Neuronal stem cell (in vitro differentiated cells): ENCODE results near the gene MAPK10.

Experiments used
- DNase-seq: peaks from one replicate; pipeline ENCODE4 v3.0.0-alpha.2; 2013; ENCODE audit warnings: low spot score
- H2AFZ ChIP-seq: one replicate; pipeline ENCODE4 v1.6.1; 2013; ENCODE audit warnings: mild to moderate bottlenecking, low read length, inconsistent platforms
- H2AK5ac ChIP-seq: 2 replicates; pipeline ENCODE4 v1.6.1; 2013; ENCODE audit warnings: low read depth, mild to moderate bottlenecking, inconsistent platforms, low read length, moderate library complexity, mixed read lengths
- H2BK120ac ChIP-seq: 2 replicates; pipeline ENCODE4 v1.6.1; 2013; ENCODE audit warnings: low read depth, mild to moderate bottlenecking, inconsistent platforms, low read length, moderate library complexity, mixed read lengths
- H2BK12ac ChIP-seq: one replicate; pipeline ENCODE4 v1.6.1; 2013; ENCODE audit warnings: low read length, inconsistent platforms
- H2BK15ac ChIP-seq: 2 replicates; pipeline ENCODE4 v1.6.1; 2013; ENCODE audit warnings: mild to moderate bottlenecking, low read length, inconsistent platforms, mixed read lengths
- H2BK5ac ChIP-seq: one replicate; pipeline ENCODE4 v1.6.1; 2013; ENCODE audit warnings: inconsistent platforms, mild to moderate bottlenecking, low read length, moderate library complexity
- H3K14ac ChIP-seq: one replicate; pipeline ENCODE4 v1.6.1; 2013; ENCODE audit warnings: low read length, inconsistent platforms
- H3K18ac ChIP-seq: 2 replicates; pipeline ENCODE4 v1.6.1; 2013; ENCODE audit warnings: low read length, inconsistent platforms
- H3K23ac ChIP-seq: 2 replicates; pipeline ENCODE4 v1.6.1; 2013; ENCODE audit warnings: low read depth, mild to moderate bottlenecking, mixed read lengths, low read length, inconsistent platforms; ENCODE audit not compliant: poor library complexity
- H3K27ac ChIP-seq: replicated peaks from 3 replicates; pipeline ENCODE4 v1.5.1; 2013; ENCODE audit warnings: low read length, inconsistent platforms
- H3K27me3 ChIP-seq, 3 experiments: 2 replicates each; pipeline ENCODE4 v1.6.1; 2013; ENCODE audit warnings: low read length in 3 of 3, mild to moderate bottlenecking in 2 of 3, inconsistent platforms in 1 of 3, low read depth in 1 of 3, mixed read lengths in 1 of 3, moderate library complexity in 1 of 3; ENCODE audit not compliant: control insufficient read depth in 3 of 3, insufficient read depth in 3 of 3
- H3K36me3 ChIP-seq, 2 donors: replicated peaks in 1 of 2; 2 replicates each; pipeline ENCODE4 v1.6.1; 2013; ENCODE audit warnings: low read length in 2 of 2; ENCODE audit not compliant: control insufficient read depth in 2 of 2, insufficient read depth in 2 of 2
- H3K4ac ChIP-seq: 2 replicates; pipeline ENCODE4 v1.6.1; 2013; ENCODE audit warnings: inconsistent platforms, mild to moderate bottlenecking, low read length, moderate library complexity
- H3K4me1 ChIP-seq, 2 donors: 1 replicate in 1 of 2; 2 replicates in 1 of 2; pipeline ENCODE4 v1.6.1; 2013; ENCODE audit warnings: low read length in 2 of 2, low read depth in 1 of 2; ENCODE audit not compliant: control insufficient read depth in 2 of 2, insufficient read depth in 1 of 2
- H3K4me2 ChIP-seq: one replicate; pipeline ENCODE4 v1.6.1; 2013; ENCODE audit warnings: mild to moderate bottlenecking, low read length, inconsistent platforms; ENCODE audit not compliant: insufficient read depth, poor library complexity, severe bottlenecking
- H3K4me3 ChIP-seq, 2 donors: 2 replicates each; pipeline ENCODE4 v1.5.1; 2013; ENCODE audit warnings: low read length in 2 of 2, mild to moderate bottlenecking in 2 of 2, inconsistent platforms in 1 of 2, moderate library complexity in 1 of 2
- H3K79me1 ChIP-seq: one replicate; pipeline ENCODE4 v1.6.1; 2013; ENCODE audit warnings: low read depth, mild to moderate bottlenecking, inconsistent platforms, low read length, moderate library complexity
- H3K9ac ChIP-seq: one replicate; pipeline ENCODE4 v1.6.1; 2013; ENCODE audit warnings: mild to moderate bottlenecking, low read depth, low read length, inconsistent platforms; ENCODE audit not compliant: poor library complexity
- H3K9me3 ChIP-seq, 2 donors: replicated peaks in 1 of 2; 2 replicates each; pipeline versions ENCODE3 to v1.6.1; 2013; ENCODE audit warnings: low read length in 2 of 2, mild to moderate bottlenecking in 2 of 2, inconsistent platforms in 1 of 2, low read depth in 1 of 2, mixed read lengths in 1 of 2, moderate library complexity in 1 of 2; ENCODE audit not compliant: control insufficient read depth in 2 of 2, insufficient read depth in 1 of 2
- H4K8ac ChIP-seq: one replicate; pipeline ENCODE4 v1.6.1; 2013; ENCODE audit warnings: low read depth, mild to moderate bottlenecking, inconsistent platforms, low read length, moderate library complexity
- H4K91ac ChIP-seq: one replicate; pipeline ENCODE4 v1.6.1; 2013; ENCODE audit warnings: low read length, low read depth, mild to moderate bottlenecking, inconsistent platforms; ENCODE audit not compliant: poor library complexity
- WGBS, 2 donors: extraction: QIAGEN DNeasy Blood & Tissue Kit; methylation state at CpG; one replicate each; pipeline ENCODE4 v1.1.7; 2013; ENCODE audit warnings: missing lambda C conversion rate in 2 of 2, mixed read lengths in 1 of 2; ENCODE audit not compliant: insufficient read length in 2 of 2, insufficient replicate concordance in 1 of 2; ENCODE audit errors: extremely low coverage in 2 of 2; 5-methylcytosine and 5-hydroxymethylcytosine counted together

The MAPK10 gene

GRCh38 chr4:86055898-86056297 is 304.0 kb downstream of the MAPK10 start:
- Histone ChIP-seq H2BK15ac (no peak overlapping the region), H3K36me3 (peaks cover 0 to 97% of the 10 kb centered on the region in 2 donors), H3K4me3 (no peak overlapping the region), H2BK120ac (no peak overlapping the region), H3K4me1 (no peaks in the 10 kb centered on the region), H3K9ac (no peak overlapping the region), H3K27me3 (no peaks in the 10 kb centered on the region), H3K4me2 (no peak overlapping the region), H3K18ac (no peak overlapping the region), H2BK12ac (no peak overlapping the region), H2BK5ac (no peak overlapping the region), H2AK5ac (no peak overlapping the region), H3K14ac (no peak overlapping the region), H4K91ac (no peak overlapping the region), H3K27ac (no peak overlapping the region), H2AFZ (no peak overlapping the region), H3K79me1 (no peaks in the 10 kb centered on the region), H3K23ac (no peak overlapping the region), H4K8ac (no peak overlapping the region), H3K9me3 (peaks cover 0 to 3% of the 10 kb centered on the region in 2 donors), H3K4ac (no peak overlapping the region)
- DNase-seq: no peak
- no CpG with 5 or more reads among the region's 1 CpG for WGBS, 2 donors

GRCh38 chr4:86054286-86055032 is 305.4 kb downstream of the MAPK10 start:
- Histone ChIP-seq H2BK15ac (no peak overlapping the region), H3K14ac (no peak overlapping the region), H3K36me3 (peaks cover 0 to 97% of the 10 kb centered on the region in 2 donors), H2BK5ac (no peak overlapping the region), H2AK5ac (no peak overlapping the region), H2BK120ac (no peak overlapping the region), H3K23ac (no peak overlapping the region), H3K9me3 (peaks cover 0 to 3% of the 10 kb centered on the region in 2 donors), H3K4me2 (no peak overlapping the region), H3K4ac (no peak overlapping the region), H3K18ac (no peak overlapping the region), H3K4me1 (no peaks in the 10 kb centered on the region), H2BK12ac (no peak overlapping the region), H4K8ac (no peak overlapping the region), H3K27me3 (no peaks in the 10 kb centered on the region), H3K9ac (no peak overlapping the region), H3K27ac (no peak overlapping the region), H4K91ac (no peak overlapping the region), H3K4me3 (no peak overlapping the region), H3K79me1 (no peaks in the 10 kb centered on the region), H2AFZ (no peak overlapping the region)
- no peak for DNase-seq
- WGBS, 2 donors: no CpG with 5 or more reads among the region's 6 CpGs

- no peak overlapping the region for H3K4ac ChIP-seq
- H4K8ac ChIP-seq: no peak overlapping the region
- H3K9me3 ChIP-seq: no peaks in the 10 kb centered on the region
- H2BK12ac ChIP-seq: no peak overlapping the region
- no peak overlapping the region for H2BK5ac ChIP-seq
- H3K4me2 ChIP-seq: no peak overlapping the region
- no peak overlapping the region for H2AFZ ChIP-seq
- H3K79me1 ChIP-seq: no peaks in the 10 kb centered on the region
- H3K4me3 ChIP-seq: no peak overlapping the region
- no peak overlapping the region for H2BK15ac ChIP-seq
- no peak overlapping the region for H3K27ac ChIP-seq
- H3K23ac ChIP-seq: no peak overlapping the region
- H2BK120ac ChIP-seq: no peak overlapping the region
- H3K14ac ChIP-seq: no peak overlapping the region
- no peak for DNase-seq
- no peaks in the 10 kb centered on the region for H3K27me3 ChIP-seq
- no peak overlapping the region for H4K91ac ChIP-seq
- peaks cover 2 to 89% of the 10 kb centered on the region in 2 donors for H3K36me3 ChIP-seq
- H3K4me1 ChIP-seq: peaks cover 0 to under 1% of the 10 kb centered on the region in 2 donors
- no peak overlapping the region for H3K9ac ChIP-seq
- no peak overlapping the region for H3K18ac ChIP-seq
- WGBS, 2 donors: no CpG with 5 or more reads among the region's 1 CpG
- no peak overlapping the region for H2AK5ac ChIP-seq
Observed at GRCh38 chr4:86050496-86050895, 309.4 kb downstream of the MAPK10 start.

DNA sequence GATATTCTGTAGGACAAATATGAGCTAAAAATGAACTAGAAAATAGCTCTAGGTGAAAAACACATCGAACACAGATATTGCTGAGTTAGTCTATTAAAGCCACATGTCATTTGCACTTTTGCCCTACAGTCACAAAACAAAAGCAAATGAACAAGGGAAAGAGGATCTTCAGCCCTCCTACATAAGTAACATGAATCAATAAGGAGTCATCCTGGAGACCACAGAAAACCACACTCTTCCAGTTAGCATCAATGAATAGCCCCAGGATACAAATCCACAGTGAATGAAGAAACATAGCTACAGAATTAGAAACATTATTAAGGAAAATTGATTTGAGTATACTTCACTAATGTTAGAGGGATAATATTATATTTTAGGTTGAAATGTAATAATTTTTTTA is 311.4 kb downstream of the MAPK10 start:
- Histone ChIP-seq H4K91ac (no peak overlapping the region), H3K9ac (no peak overlapping the region), H3K79me1 (no peaks in the 10 kb centered on the region), H2AK5ac (no peak overlapping the region), H2BK5ac (no peak overlapping the region), H3K27me3 (no peaks in the 10 kb centered on the region), H3K4me2 (no peak overlapping the region), H2BK12ac (no peak overlapping the region), H2AFZ (no peak overlapping the region), H2BK15ac (no peak overlapping the region), H3K36me3 (peaks cover 4 to 82% of the 10 kb centered on the region in 2 donors), H4K8ac (no peak overlapping the region), H2BK120ac (no peak overlapping the region), H3K18ac (no peak overlapping the region), H3K27ac (no peak overlapping the region), H3K9me3 (no peaks in the 10 kb centered on the region), H3K14ac (no peak overlapping the region), H3K4me1 (peaks cover 0 to 2% of the 10 kb centered on the region in 2 donors), H3K4ac (no peak overlapping the region), H3K4me3 (no peak overlapping the region), H3K23ac (no peak overlapping the region)
- WGBS, 2 donors: no CpG with 5 or more reads among the region's 1 CpG
- no peak for DNase-seq
